Pulmonary artery endothelial cell (primary cell): ENCODE data around the gene DPP4. TPM values are rescaled to one million over a fixed set of nuclear protein-coding genes. Genes with fewer than 3 reads are reported as not detected.

Experiments
- DNase-seq: peaks from one replicate; pipeline ENCODE4 v3.0.0-alpha.2; 2011; ENCODE audit warnings: low read depth, low spot score
- total RNA-seq: library from RNA; depleted of rRNA; stranded (reverse); fragments of >200 nt; gene quantifications from 2 replicates; pipeline ENCODE4 v1.2.3, GENCODE V29; 2014

DPP4 gene
- total RNA-seq, 1 donor from 2014 or later, result 9.2 TPM

GRCh38 chr2:162021516-162022058, 52.4 kb downstream of the DPP4 start:
- DNase-seq, result no peak

- no peak for DNase-seq
These were observed 55.5 kb downstream of the DPP4 start for GRCh38 chr2:162018530-162018929.

GRCh38 chr2:162017233-162017632, 56.8 kb downstream of the DPP4 start:
- no peak for DNase-seq

GRCh38 chr2:162016080-162016479, 57.9 kb downstream of the DPP4 start:
- DNase-seq, result no peak

- no peak for DNase-seq
These were observed 59.3 kb downstream of the DPP4 start for GRCh38 chr2:162014751-162015150.

- no peak for DNase-seq
These were observed 60.2 kb downstream of the DPP4 start for GRCh38 chr2:162013514-162014475.

GRCh38 chr2:162012565-162013058, 61.4 kb downstream of the DPP4 start:
- no peak for DNase-seq

GRCh38 chr2:162011706-162012564, 62.1 kb downstream of the DPP4 start:
- DNase-seq, result no peak

- no peak for DNase-seq
These were observed 64.5 kb downstream of the DPP4 start for GRCh38 chr2:162009543-162009942.

- DNase-seq, result no peak
These were observed 66.5 kb downstream of the DPP4 start for GRCh38 chr2:162007447-162008040.

- no peak for DNase-seq
These were observed 67.7 kb downstream of the DPP4 start for GRCh38 chr2:162006337-162006736.

- no peak for DNase-seq
These were observed 70.0 kb downstream of the DPP4 start for GRCh38 chr2:162004031-162004430.

GRCh38 chr2:162002623-162003235, 71.3 kb downstream of the DPP4 start:
- no peak for DNase-seq

GRCh38 chr2:162000431-162000830, 73.6 kb downstream of the DPP4 start:
- DNase-seq, result no peak

- DNase-seq, result no peak
These were observed 74.7 kb downstream of the DPP4 start for GRCh38 chr2:161999321-161999720.

- DNase-seq, result no peak
These were observed 75.2 kb downstream of the DPP4 start for GRCh38 chr2:161998857-161999256.

GRCh38 chr2:161997916-161998471, 76.0 kb downstream of the DPP4 start:
- no peak for DNase-seq

GRCh38 chr2:161995553-161996016, 78.4 kb downstream of the DPP4 start:
- no peak for DNase-seq

- DNase-seq, result no peak
These were observed 79.1 kb downstream of the DPP4 start for GRCh38 chr2:161994761-161995520.

GRCh38 chr2:161992531-161992930, 81.5 kb downstream of the DPP4 start:
- no peak for DNase-seq
